Neural progenitor cell (in vitro differentiated cells): ENCODE measurements around the gene WDR72. TPM values are rescaled to one million over a fixed set of nuclear protein-coding genes. Genes with fewer than 3 reads are reported as not detected.

Experiments
- DNase-seq: peaks from one replicate; pipeline ENCODE4 v3.0.0-alpha.2; 2016; ENCODE audit warnings: low spot score
- H2AFZ ChIP-seq: fragments of 200-600 bp; sonication (generic); replicated peaks from 2 replicates; pipeline ENCODE4 v1.6.1; 2016; ENCODE audit warnings: antibody characterized with exemption
- H3F3A ChIP-seq: fragments of 200-600 bp; sonication (generic); 2 replicates; pipeline ENCODE4 v1.6.1; 2016; ENCODE audit warnings: antibody characterized with exemption, low read depth
- H3K27ac ChIP-seq: fragments of 200-600 bp; sonication (generic); 2 replicates; pipeline ENCODE4 v1.5.1; 2016; ENCODE audit warnings: mild to moderate bottlenecking
- H3K27me3 ChIP-seq: fragments of 200-600 bp; sonication (generic); 2 replicates; pipeline ENCODE4 v1.6.1; 2016; ENCODE audit warnings: mild to moderate bottlenecking, moderate library complexity
- H3K36me3 ChIP-seq: fragments of 200-600 bp; sonication (generic); 2 replicates; pipeline ENCODE4 v1.5.1; 2016
- H3K4me1 ChIP-seq: fragments of 200-600 bp; sonication (generic); 2 replicates; pipeline ENCODE4 v1.6.1; 2016; ENCODE audit warnings: mixed run types
- H3K4me2 ChIP-seq: fragments of 200-600 bp; sonication (generic); 2 replicates; pipeline ENCODE4 v1.6.1; 2016
- H3K4me3 ChIP-seq: fragments of 200-600 bp; sonication (generic); 2 replicates; pipeline ENCODE4 v1.5.1; 2016
- H3K79me2 ChIP-seq: fragments of 200-600 bp; sonication (generic); 2 replicates; pipeline ENCODE4 v1.6.1; 2016; ENCODE audit warnings: low read depth
- H3K9ac ChIP-seq: fragments of 200-600 bp; sonication (generic); 2 replicates; pipeline ENCODE4 v1.6.1; 2016
- H3K9me3 ChIP-seq: fragments of 200-600 bp; sonication (generic); 2 replicates; pipeline ENCODE4 v1.5.1; 2016; ENCODE audit warnings: low read depth
- H4K20me1 ChIP-seq: fragments of 200-600 bp; sonication (generic); 2 replicates; pipeline ENCODE4 v1.6.1; 2016; ENCODE audit warnings: low read depth
- H3K27ac Mint-ChIP-seq: 3 replicates; pipeline ENCODE4 v1.8.0; 2021; ENCODE audit warnings: mixed read lengths
- H3K27me3 Mint-ChIP-seq: 2 replicates; pipeline ENCODE4 v1.8.0; 2022; ENCODE audit warnings: low read depth, mild to moderate bottlenecking, inconsistent platforms, moderate library complexity, mixed read lengths; ENCODE audit not compliant: insufficient read depth
- H3K36me3 Mint-ChIP-seq: 3 replicates; pipeline ENCODE4 v1.8.0; 2021; ENCODE audit warnings: mixed read lengths
- H3K4me1 Mint-ChIP-seq: 3 replicates; pipeline ENCODE4 v1.8.0; 2021; ENCODE audit warnings: mixed read lengths
- H3K4me3 Mint-ChIP-seq: 3 replicates; pipeline ENCODE4 v1.8.0; 2021; ENCODE audit warnings: mild to moderate bottlenecking, moderate library complexity, mixed read lengths
- H3K9me3 Mint-ChIP-seq: 3 replicates; pipeline ENCODE4 v1.8.0; 2020; ENCODE audit warnings: mixed read lengths
- CTCF ChIP-seq: fragments of 200-600 bp; sonication (generic); IDR thresholded peaks from 2 replicates; pipeline ENCODE4 v1.5.1; 2017; ENCODE audit warnings: antibody characterized with exemption, mild to moderate bottlenecking
- EZH2 ChIP-seq: fragments of 200-600 bp; sonication (generic); IDR thresholded peaks from 2 replicates; pipeline ENCODE4 v1.6.1; 2017; ENCODE audit warnings: antibody characterized with exemption, mild to moderate bottlenecking, moderate library complexity
- EZH2phosphoT487 ChIP-seq: fragments of 200-600 bp; sonication (generic); IDR thresholded peaks from 2 replicates; pipeline ENCODE4 v1.6.1; 2017; ENCODE audit warnings: antibody characterized with exemption
- total RNA-seq: library from RNA; depleted of rRNA; stranded (reverse); fragments of >200 nt; gene quantifications from 2 replicates; pipeline ENCODE4 v1.2.3, GENCODE V29; 2015; ENCODE audit warnings: low replicate concordance

WDR72 gene
- total RNA-seq, result 2.3 and 4.6 TPM in 2 replicates

DNA sequence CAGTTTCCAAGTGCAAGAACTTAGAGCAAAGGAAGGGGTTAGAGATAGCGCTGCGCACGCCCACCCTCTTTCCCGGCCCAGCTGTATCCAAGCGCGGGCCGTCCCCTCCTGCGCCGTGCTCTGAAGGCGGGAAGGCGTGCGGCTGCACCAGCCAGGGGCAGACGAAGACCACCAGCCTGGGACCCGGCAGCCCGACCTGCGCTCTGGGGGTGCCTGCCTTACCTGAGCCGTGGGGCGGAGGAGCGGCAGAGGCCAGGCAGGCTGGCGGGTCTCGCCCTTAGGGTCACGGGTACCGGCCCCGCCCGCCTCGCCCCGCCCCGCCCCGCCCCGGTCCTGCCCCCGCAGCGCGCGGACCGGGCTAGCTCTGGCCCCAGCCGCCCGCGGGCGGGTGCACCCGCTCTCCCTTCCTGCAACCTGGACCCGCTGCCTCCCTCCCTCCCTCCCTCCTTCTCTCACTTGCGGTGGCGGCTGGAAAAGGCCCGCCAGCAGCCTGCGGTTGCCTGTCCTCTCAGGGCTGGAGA is at the start of gene WDR72:
Gene WDR72 (minus strand): TSS at position 253 of the 521 bp plus-strand sequence. CDS start 26,514 bp downstream, outside the sequence.
- H3K4me1 Mint-ChIP-seq, result no peaks in the 10 kb centered on the region
- peaks cover 10% of the 10 kb centered on the region for H3K27me3 Mint-ChIP-seq
- H3K4me1 ChIP-seq, result peaks cover 6% of the 10 kb centered on the region
- DNase-seq, result peak; percentile 67
- H3K9me3 Mint-ChIP-seq, result no peaks in the 10 kb centered on the region
- no peak within 1 kb of the TSS for H3K27ac ChIP-seq
- no peak for TF ChIP-seq CTCF
- TF ChIP-seq EZH2phosphoT487, result no peak
- no peak for TF ChIP-seq EZH2
- peak within 1 kb of the TSS; percentile 51 for H3K4me3 ChIP-seq
- peak within 1 kb of the TSS; percentile 90 for H2AFZ ChIP-seq
- no peaks in the 10 kb centered on the region for H4K20me1 ChIP-seq
- H3K79me2 ChIP-seq, result no peaks in the 10 kb centered on the region
- peak within 1 kb of the TSS; percentile 85 for H3K4me3 Mint-ChIP-seq
- no peak within 1 kb of the TSS for H3K27ac Mint-ChIP-seq
- H3K9me3 ChIP-seq, result no peaks in the 10 kb centered on the region
- H3F3A ChIP-seq, result peaks cover 2% of the 10 kb centered on the region
- peak within 1 kb of the TSS; percentile 84 for H3K4me2 ChIP-seq
- no peaks in the 10 kb centered on the region for H3K36me3 ChIP-seq
- no peaks in the 10 kb centered on the region for H3K36me3 Mint-ChIP-seq
- H3K27me3 ChIP-seq, result peaks cover 73% of the 10 kb centered on the region
- H3K9ac ChIP-seq, result no peak within 1 kb of the TSS

DNA sequence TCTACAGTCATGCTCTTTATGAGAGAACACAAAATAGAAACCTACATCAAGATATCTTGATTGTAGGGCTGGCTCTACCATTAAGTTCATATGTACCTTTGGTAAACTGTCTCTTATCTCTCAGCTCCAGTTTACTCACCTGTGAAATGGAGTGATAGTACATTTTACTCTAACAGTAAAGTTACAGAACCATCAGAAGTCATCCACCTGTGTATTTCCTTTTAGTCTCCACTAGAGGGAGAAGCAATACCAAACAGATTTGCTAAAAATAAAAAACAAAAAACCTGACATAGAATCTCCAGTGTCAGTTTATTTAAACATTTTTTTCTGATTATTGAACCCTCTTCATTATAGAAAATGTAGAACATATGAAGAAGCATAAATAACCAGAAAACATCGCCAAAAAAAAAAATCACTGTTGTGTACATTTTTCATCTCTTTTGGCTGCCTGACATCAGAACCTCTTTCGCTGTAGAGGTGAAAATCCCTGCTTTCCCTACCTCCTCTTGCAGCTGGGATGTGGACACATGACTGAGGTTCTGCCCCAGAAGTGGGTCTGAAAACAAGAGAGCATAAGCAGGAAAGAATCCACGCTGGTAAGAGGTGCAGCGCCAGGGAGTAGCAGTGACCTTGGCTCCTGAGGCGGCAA is 48.7 kb upstream of the WDR72 start:
- H3K27ac ChIP-seq, result no peak overlapping the region
- no peaks in the 10 kb centered on the region for H3K27me3 ChIP-seq
- Mint-ChIP-seq H3K4me1 (no peaks in the 10 kb centered on the region), H3K9me3 (no peaks in the 10 kb centered on the region), H3K4me3 (no peak overlapping the region), H3K27ac (no peak overlapping the region), H3K36me3 (no peaks in the 10 kb centered on the region), H3K27me3 (peaks cover 3% of the 10 kb centered on the region)
- no peaks in the 10 kb centered on the region for H4K20me1 ChIP-seq
- H2AFZ ChIP-seq, result no peak overlapping the region
- no peak overlapping the region for H3K4me3 ChIP-seq
- TF ChIP-seq EZH2phosphoT487 (no peak), CTCF (peak; percentile 66), EZH2 (no peak)
- no peak overlapping the region for H3K4me2 ChIP-seq
- H3K9ac ChIP-seq, result no peak overlapping the region
- no peaks in the 10 kb centered on the region for H3K36me3 ChIP-seq
- H3K4me1 ChIP-seq, result no peaks in the 10 kb centered on the region
- no peaks in the 10 kb centered on the region for H3K79me2 ChIP-seq
- no peaks in the 10 kb centered on the region for H3F3A ChIP-seq
- DNase-seq, result peak; percentile 1
- no peaks in the 10 kb centered on the region for H3K9me3 ChIP-seq

GRCh38 chr15:53807501-53807900 is 48.0 kb upstream of the WDR72 start:
- Mint-ChIP-seq H3K27ac (no peak overlapping the region), H3K4me1 (no peaks in the 10 kb centered on the region), H3K27me3 (no peaks in the 10 kb centered on the region), H3K4me3 (no peak overlapping the region), H3K9me3 (no peaks in the 10 kb centered on the region), H3K36me3 (no peaks in the 10 kb centered on the region)
- no peaks in the 10 kb centered on the region for H3F3A ChIP-seq
- no peaks in the 10 kb centered on the region for H4K20me1 ChIP-seq
- no peaks in the 10 kb centered on the region for H3K79me2 ChIP-seq
- no peak for DNase-seq
- H3K27me3 ChIP-seq, result no peaks in the 10 kb centered on the region
- no peak overlapping the region for H3K27ac ChIP-seq
- no peak overlapping the region for H3K4me2 ChIP-seq
- no peaks in the 10 kb centered on the region for H3K4me1 ChIP-seq
- TF ChIP-seq EZH2 (no peak), EZH2phosphoT487 (no peak), CTCF (no peak)
- H3K36me3 ChIP-seq, result no peaks in the 10 kb centered on the region
- no peak overlapping the region for H2AFZ ChIP-seq
- H3K9me3 ChIP-seq, result no peaks in the 10 kb centered on the region
- no peak overlapping the region for H3K9ac ChIP-seq
- no peak overlapping the region for H3K4me3 ChIP-seq
